Measurements from ENCODE around the gene TMEM256.

The TMEM256 gene

GRCh38 chr17:7415784-7416183, 11.9 kb upstream of the TMEM256 start:
- Histone ChIP-seq H3K27me3 (replicated peaks; ENCODE audit: control insufficient read depth, insufficient read depth, low read length) (peaks cover 2% of the 10 kb centered on the region; the same call in 1 of the 2 replicates), H3K4me3 (replicated peaks; ENCODE audit: low read depth, low read length) (no peak overlapping the region), H3K36me3 (ENCODE audit: control insufficient read depth, insufficient read depth, low read length) (no peaks in the 10 kb centered on the region)
- DNase-seq (ENCODE audit: extremely low read depth, insufficient read length): no peak
- TF ChIP-seq CTCF (IDR thresholded peaks at IDR 0.05; ENCODE audit: insufficient read depth, low read length, poor library complexity, severe bottlenecking): no peak

- Histone ChIP-seq H3K4me3 (replicated peaks; ENCODE audit: low read depth, low read length) (no peak overlapping the region), H3K36me3 (ENCODE audit: control insufficient read depth, insufficient read depth, low read length) (no peaks in the 10 kb centered on the region), H3K27me3 (replicated peaks; ENCODE audit: control insufficient read depth, insufficient read depth, low read length) (peaks cover 2% of the 10 kb centered on the region)
- no peak for TF ChIP-seq CTCF (IDR thresholded peaks at IDR 0.05; ENCODE audit: insufficient read depth, low read length, poor library complexity, severe bottlenecking)
- DNase-seq (ENCODE audit: extremely low read depth, insufficient read length): no peak
Observed at GRCh38 chr17:7414837-7415236, 10.9 kb upstream of the TMEM256 start.

GRCh38 chr17:7413346-7413985, 9.6 kb upstream of the TMEM256 start:
- peaks cover 2% of the 10 kb centered on the region for H3K27me3 ChIP-seq (replicated peaks; ENCODE audit: control insufficient read depth, insufficient read depth, low read length)
- TF ChIP-seq CTCF (IDR thresholded peaks at IDR 0.05; ENCODE audit: insufficient read depth, low read length, poor library complexity, severe bottlenecking): no peak
- H3K4me3 ChIP-seq (replicated peaks; ENCODE audit: low read depth, low read length): no peak overlapping the region
- DNase-seq (ENCODE audit: extremely low read depth, insufficient read length): no peak
- H3K36me3 ChIP-seq (ENCODE audit: control insufficient read depth, insufficient read depth, low read length): no peaks in the 10 kb centered on the region

GRCh38 chr17:7411427-7411750, 7.5 kb upstream of the TMEM256 start:
- Histone ChIP-seq H3K27me3 (replicated peaks; ENCODE audit: control insufficient read depth, insufficient read depth, low read length) (peaks cover 2% of the 10 kb centered on the region), H3K36me3 (ENCODE audit: control insufficient read depth, insufficient read depth, low read length) (no peaks in the 10 kb centered on the region), H3K4me3 (replicated peaks; ENCODE audit: low read depth, low read length) (no peak overlapping the region)
- DNase-seq (ENCODE audit: extremely low read depth, insufficient read length): no peak
- no peak for TF ChIP-seq CTCF (IDR thresholded peaks at IDR 0.05; ENCODE audit: insufficient read depth, low read length, poor library complexity, severe bottlenecking)

GRCh38 chr17:7410634-7411426, 6.9 kb upstream of the TMEM256 start:
- no peak for DNase-seq (ENCODE audit: extremely low read depth, insufficient read length)
- Histone ChIP-seq H3K4me3 (replicated peaks; ENCODE audit: low read depth, low read length) (no peak overlapping the region), H3K27me3 (replicated peaks; ENCODE audit: control insufficient read depth, insufficient read depth, low read length) (peaks cover 2% of the 10 kb centered on the region), H3K36me3 (ENCODE audit: control insufficient read depth, insufficient read depth, low read length) (no peaks in the 10 kb centered on the region)
- no peak for TF ChIP-seq CTCF (IDR thresholded peaks at IDR 0.05; ENCODE audit: insufficient read depth, low read length, poor library complexity, severe bottlenecking)

Measured in GM06990 (cell line).